Central memory CD8-positive, alpha-beta T cell (primary cell): ENCODE measurements around the gene MEF2C.

Experiments
- ATAC-seq: fragments of 150-1000 bp; cut with Tn5 transposase; replicated peaks from 2 replicates; pipeline ENCODE4 v1.10.0; 2022; ENCODE audit warnings: mild to moderate bottlenecking, moderate FRiP score, moderate number of reproducible peaks; ENCODE audit not compliant: poor library complexity, severe bottlenecking; ENCODE audit errors: extremely low read depth
- DNase-seq, 2 donors: peaks; one replicate each; pipeline ENCODE4 v3.0.0; 2021; ENCODE audit warnings: low spot score in 2 of 2
- H3K27ac Mint-ChIP-seq: one replicate; pipeline ENCODE4 v1.8.0; 2022; ENCODE audit warnings: low read depth, mild to moderate bottlenecking, moderate library complexity, mixed read lengths
- H3K27me3 Mint-ChIP-seq: one replicate; pipeline ENCODE4 v1.8.0; 2022; ENCODE audit warnings: mixed read lengths
- H3K36me3 Mint-ChIP-seq: one replicate; pipeline ENCODE4 v1.8.0; 2022; ENCODE audit warnings: mild to moderate bottlenecking, moderate library complexity, mixed read lengths; ENCODE audit not compliant: insufficient read depth
- H3K4me1 Mint-ChIP-seq: one replicate; pipeline ENCODE4 v1.8.0; 2022; ENCODE audit warnings: mixed read lengths
- H3K4me3 Mint-ChIP-seq: one replicate; pipeline ENCODE4 v1.8.0; 2022; ENCODE audit warnings: mild to moderate bottlenecking, moderate library complexity, mixed read lengths
- H3K9me3 Mint-ChIP-seq: one replicate; pipeline ENCODE4 v1.8.0; 2022; ENCODE audit warnings: mixed read lengths

The MEF2C gene

DNA sequence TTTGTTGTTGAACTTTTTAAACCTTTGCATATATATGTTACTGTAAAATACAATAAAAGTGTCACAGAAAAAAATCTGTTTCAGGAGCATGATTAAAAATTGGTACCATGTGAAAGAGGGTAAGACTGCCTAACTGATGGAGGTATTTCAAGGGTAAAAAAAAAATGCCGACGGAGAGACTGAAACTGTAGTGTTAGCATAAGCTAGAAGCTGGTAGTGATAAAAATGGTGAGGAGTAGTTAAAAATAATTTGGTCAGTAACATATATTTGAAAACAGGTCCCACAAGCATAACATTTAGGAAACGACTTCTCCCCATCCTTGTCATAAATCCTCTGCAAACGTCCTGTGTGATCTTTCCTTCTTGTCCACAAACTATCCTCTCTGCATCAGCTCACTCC is 64.7 kb downstream of the MEF2C start:
- no peak for ATAC-seq
- Mint-ChIP-seq H3K9me3 (no peaks in the 10 kb centered on the region), H3K36me3 (no peaks in the 10 kb centered on the region), H3K4me3 (no peak overlapping the region), H3K4me1 (no peaks in the 10 kb centered on the region), H3K27me3 (no peaks in the 10 kb centered on the region), H3K27ac (no peak overlapping the region)
- DNase-seq = no peak

DNA sequence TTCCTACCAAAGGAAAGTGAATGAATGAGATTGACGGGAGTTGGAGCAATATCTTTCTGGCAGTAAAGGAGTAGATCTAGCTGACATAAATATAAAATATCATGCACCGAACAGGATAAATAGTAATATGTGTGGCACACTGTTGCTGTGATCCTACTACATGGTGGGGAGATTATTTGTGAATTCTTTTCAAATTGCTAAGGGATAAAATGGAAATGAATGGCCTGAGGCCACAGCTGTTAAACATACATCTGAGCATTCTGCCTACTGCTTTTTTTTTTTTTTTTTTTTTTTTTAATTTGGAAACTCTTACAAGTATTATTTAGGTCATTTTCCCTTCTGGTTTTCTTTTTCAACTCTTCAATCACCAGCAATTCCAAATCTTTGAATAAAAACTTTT is 66.8 kb downstream of the MEF2C start:
- H3K9me3 Mint-ChIP-seq = no peaks in the 10 kb centered on the region
- no peaks in the 10 kb centered on the region for H3K27me3 Mint-ChIP-seq
- no peaks in the 10 kb centered on the region for H3K36me3 Mint-ChIP-seq
- no peak for DNase-seq
- H3K4me3 Mint-ChIP-seq = no peak overlapping the region
- ATAC-seq = no peak
- H3K4me1 Mint-ChIP-seq = no peaks in the 10 kb centered on the region
- no peak overlapping the region for H3K27ac Mint-ChIP-seq

DNA sequence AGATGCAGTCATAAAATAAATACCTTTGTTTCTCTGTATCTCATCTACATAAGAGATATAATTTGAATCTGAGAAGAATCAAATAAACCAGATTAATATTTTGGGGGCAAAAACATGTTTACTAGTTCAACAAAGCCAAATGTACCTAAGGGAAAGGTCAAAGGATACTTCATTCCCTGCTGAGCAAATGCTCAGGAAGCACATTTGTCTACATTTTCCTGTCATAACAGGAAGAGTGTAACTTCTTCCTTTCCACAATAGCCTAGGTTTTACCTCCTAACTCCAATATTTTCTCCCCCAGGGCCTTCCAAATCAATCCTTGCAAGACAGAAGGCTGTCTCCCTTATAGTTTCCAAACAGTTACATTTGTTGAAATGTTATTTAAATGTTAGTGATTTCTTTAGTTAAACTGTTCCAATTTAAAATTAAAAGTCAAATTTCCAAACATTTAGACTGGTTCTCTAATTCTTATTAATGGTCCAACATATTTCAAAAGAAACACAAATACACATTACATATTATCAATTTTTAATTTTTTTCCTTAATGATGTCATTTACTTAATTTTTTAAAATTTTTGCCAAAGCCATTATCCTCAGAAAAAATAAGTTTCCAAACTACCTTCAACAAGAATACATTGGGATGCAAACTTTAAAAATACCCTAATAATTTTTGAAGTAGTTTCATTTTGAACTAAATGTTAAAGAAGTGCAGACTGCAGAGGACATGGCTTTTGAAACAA is 67.8 kb downstream of the MEF2C start:
- no peaks in the 10 kb centered on the region for H3K4me1 Mint-ChIP-seq
- no peak for DNase-seq
- H3K27ac Mint-ChIP-seq = no peak overlapping the region
- H3K4me3 Mint-ChIP-seq = no peak overlapping the region
- ATAC-seq = no peak
- no peaks in the 10 kb centered on the region for H3K9me3 Mint-ChIP-seq
- no peaks in the 10 kb centered on the region for H3K27me3 Mint-ChIP-seq
- no peaks in the 10 kb centered on the region for H3K36me3 Mint-ChIP-seq

DNA sequence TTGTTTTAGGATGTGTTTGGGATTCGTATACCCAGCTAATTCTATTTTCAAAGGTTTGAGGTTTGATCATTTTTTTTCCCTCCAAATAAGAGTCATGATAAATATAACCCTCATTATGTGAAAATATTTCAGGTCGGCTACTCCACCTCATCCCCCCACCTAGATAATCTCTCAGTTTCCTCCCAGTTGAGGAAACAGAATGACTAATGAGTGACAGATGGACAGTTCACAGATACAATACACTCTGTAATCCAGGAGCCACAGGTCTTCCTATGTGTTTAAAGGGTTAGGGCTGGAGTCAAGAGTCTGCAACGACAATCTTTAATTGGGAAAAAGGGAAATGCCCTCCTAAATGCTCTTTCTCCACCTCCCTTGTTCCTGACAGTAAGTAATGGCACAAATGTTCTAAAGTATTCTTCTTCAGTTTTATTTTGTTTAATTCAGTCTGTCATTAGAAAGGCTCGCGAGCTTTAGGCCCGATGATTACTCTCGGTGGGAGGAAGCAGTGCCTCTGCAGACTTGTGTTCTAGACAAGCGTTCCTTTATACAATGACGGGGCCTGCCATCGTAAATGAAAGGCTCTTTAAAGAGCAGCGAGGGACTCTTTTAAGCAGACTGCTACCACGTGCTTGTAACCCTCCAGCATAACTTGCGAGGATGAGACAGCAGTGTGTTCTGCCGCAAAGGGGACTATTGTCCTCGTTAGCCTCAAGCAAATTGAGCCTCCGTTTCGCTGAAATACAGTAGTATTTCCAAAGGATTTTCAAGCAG is 69.0 kb downstream of the MEF2C start:
- ATAC-seq = no peak
- Mint-ChIP-seq H3K27ac (no peak overlapping the region), H3K4me3 (no peak overlapping the region), H3K9me3 (no peaks in the 10 kb centered on the region), H3K36me3 (no peaks in the 10 kb centered on the region), H3K4me1 (no peaks in the 10 kb centered on the region), H3K27me3 (no peaks in the 10 kb centered on the region)
- DNase-seq = no peak

DNA sequence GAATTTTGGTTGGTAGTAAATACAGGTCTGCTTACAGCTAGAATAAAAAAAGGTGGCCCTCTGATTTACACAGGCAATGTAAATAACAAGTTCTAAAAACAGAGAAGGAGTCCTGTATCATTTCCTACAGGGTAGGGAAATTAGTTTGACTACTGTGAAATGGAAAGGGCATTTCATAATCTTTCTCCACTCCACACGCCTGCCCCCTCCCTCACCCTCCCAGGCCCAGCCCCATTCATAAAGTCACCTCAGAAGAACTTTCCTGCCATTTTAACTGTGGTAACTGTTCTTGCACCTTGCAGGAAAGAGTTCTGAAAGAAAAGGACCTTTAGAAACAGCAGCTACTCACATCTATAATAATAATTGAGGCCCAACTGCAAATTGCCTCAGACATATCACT is 69.7 kb downstream of the MEF2C start:
- ATAC-seq = no peak
- no peaks in the 10 kb centered on the region for H3K4me1 Mint-ChIP-seq
- no peak for DNase-seq
- no peak overlapping the region for H3K27ac Mint-ChIP-seq
- no peak overlapping the region for H3K4me3 Mint-ChIP-seq
- H3K27me3 Mint-ChIP-seq = no peaks in the 10 kb centered on the region
- H3K36me3 Mint-ChIP-seq = no peaks in the 10 kb centered on the region
- H3K9me3 Mint-ChIP-seq = no peaks in the 10 kb centered on the region

DNA sequence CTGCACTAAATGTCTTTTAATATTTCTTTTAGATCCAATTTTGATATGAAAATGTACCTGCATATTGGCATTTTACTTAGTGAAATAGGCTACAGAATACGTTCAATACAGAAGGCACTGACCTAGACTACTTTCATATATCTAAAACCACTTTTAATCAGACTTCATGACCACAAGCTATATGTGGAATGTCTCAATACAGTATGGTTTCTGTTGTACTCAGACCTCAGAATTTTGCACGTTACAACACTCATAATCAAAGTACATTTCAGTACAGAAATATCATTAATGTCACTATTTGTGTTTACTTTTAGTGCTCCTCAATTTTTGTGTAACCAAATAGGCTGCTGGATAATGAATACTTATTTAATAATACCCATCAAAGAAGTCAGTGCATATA is 74.8 kb downstream of the MEF2C start:
- ATAC-seq (no peak), DNase-seq (no peak)
- Mint-ChIP-seq H3K4me1 (no peaks in the 10 kb centered on the region), H3K27me3 (no peaks in the 10 kb centered on the region), H3K27ac (no peak overlapping the region), H3K4me3 (no peak overlapping the region), H3K9me3 (no peaks in the 10 kb centered on the region), H3K36me3 (peaks cover 3% of the 10 kb centered on the region)

DNA sequence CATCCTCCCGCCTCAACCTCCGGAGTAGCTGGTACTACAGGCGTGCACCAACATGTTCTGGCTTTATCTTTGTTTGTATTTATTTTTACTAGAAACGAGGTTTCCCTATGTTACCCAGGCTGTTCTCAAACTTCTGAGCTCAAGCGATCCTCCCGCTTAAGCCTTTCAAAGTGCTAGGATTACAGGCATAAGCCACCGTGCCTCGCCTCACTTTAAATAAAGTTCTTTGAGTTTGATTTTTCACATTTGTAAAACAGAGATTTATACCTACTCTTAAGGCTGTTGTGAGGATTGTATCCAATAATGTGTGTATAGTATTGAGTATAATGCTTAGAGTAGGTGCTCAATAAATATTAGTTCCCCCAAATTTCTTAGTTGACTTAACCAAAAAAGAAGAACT is 75.7 kb downstream of the MEF2C start:
- DNase-seq (no peak), ATAC-seq (no peak)
- Mint-ChIP-seq H3K9me3 (no peaks in the 10 kb centered on the region), H3K4me1 (no peaks in the 10 kb centered on the region), H3K36me3 (peaks cover 3% of the 10 kb centered on the region), H3K27me3 (no peaks in the 10 kb centered on the region), H3K4me3 (no peak overlapping the region), H3K27ac (no peak overlapping the region)

DNA sequence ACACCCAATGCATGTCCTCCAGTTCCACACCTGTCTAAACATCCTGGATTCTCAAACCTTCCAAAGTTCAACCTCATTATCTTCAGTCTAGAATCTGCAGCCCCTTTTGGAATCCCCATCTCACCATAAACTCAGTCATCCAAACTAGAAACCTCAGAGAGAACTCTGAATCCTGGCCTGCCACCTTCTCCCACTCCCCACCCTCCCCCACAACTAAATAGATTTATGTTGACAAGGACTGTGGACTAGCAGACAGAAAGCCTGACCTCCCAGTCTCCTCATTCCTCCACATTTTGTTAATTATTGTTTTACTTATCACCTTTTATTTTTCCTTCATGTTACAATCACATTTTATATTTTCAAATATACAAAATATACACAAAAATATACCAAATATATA is 76.6 kb downstream of the MEF2C start:
- no peak for DNase-seq
- H3K4me3 Mint-ChIP-seq = no peak overlapping the region
- H3K27me3 Mint-ChIP-seq = no peaks in the 10 kb centered on the region

DNA sequence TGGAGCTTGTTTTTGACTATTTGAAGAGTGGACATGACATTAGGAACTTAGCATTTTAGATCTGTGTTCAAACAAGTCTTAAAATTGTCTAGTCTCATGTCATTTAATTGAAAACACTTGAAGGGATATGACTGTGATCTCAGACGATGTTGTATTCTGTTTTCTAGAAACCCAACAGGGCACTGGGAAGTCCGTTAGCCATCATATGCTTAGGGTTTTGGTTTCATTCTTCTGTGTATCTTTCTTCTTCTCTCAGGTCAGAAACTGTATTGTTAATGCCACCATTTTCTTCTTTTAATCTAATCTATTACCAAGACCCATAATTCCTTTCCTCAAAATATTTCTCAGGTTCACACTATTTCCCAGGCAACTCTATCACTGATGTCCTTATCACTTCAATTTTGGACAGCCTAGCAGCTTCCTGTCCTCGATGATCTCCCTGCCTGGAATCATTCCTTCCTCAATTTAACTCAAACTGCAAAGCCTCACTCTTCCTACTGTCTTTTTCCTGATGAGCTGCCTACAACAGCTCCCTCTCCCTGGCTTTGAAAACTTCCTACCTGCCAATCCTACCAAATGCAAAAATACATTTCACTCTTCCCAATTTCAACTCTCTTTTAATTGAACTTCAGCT is 77.7 kb downstream of the MEF2C start:
- H3K27ac Mint-ChIP-seq = no peak overlapping the region
- DNase-seq (no peak), ATAC-seq (no peak)
- H3K4me1 Mint-ChIP-seq = no peaks in the 10 kb centered on the region
- no peaks in the 10 kb centered on the region for H3K9me3 Mint-ChIP-seq
- H3K36me3 Mint-ChIP-seq = peaks cover 5% of the 10 kb centered on the region
- H3K27me3 Mint-ChIP-seq = no peaks in the 10 kb centered on the region
- no peak overlapping the region for H3K4me3 Mint-ChIP-seq

More for the DNA sequence above, 76.6 kb downstream of the MEF2C start:
- Mint-ChIP-seq H3K27ac (no peak overlapping the region), H3K9me3 (no peaks in the 10 kb centered on the region), H3K4me1 (no peaks in the 10 kb centered on the region), H3K36me3 (peaks cover 5% of the 10 kb centered on the region)
- ATAC-seq = no peak

DNA sequence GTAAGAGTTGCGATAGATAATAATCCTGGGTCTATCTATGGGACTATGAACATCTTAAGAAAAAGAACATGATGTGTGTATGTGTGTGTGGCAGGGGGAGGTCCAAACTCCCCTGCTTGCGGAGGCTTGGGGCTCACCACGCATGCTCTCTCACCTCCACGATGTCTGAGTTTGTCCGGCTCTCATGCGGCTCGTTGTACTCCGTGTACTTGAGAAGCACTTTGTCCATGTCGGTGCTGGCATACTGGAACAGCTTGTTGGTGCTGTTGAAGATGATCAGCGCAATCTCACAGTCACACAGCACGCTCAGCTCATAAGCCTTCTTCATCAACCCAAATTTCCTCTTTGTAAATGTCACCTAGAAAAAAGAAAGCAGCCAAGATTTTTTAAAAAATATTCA is 78.5 kb downstream of the MEF2C start:
- H3K4me1 Mint-ChIP-seq = no peaks in the 10 kb centered on the region
- H3K4me3 Mint-ChIP-seq = no peak overlapping the region
- no peaks in the 10 kb centered on the region for H3K27me3 Mint-ChIP-seq
- peaks cover 4% of the 10 kb centered on the region for H3K9me3 Mint-ChIP-seq
- no peak for DNase-seq
- H3K36me3 Mint-ChIP-seq = peaks cover 5% of the 10 kb centered on the region
- ATAC-seq = no peak
- no peak overlapping the region for H3K27ac Mint-ChIP-seq

DNA sequence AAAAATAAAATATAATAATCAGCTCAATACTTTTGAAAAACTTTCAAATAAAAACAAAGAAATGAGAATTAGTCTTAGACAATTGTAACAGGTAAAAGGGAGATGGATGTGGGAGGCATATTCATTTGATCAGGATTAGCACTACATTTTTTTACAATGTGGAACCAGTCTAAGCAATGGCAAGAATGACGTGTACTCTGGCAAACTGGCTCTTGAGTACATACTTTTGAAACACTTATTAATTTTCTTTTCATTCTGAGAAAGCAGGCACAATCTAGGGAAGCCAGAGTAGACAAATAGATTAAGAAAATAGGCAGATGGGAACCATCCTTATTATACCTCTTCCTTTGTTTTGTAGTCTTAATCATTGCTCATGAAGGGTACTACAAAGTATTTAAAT is 79.7 kb downstream of the MEF2C start:
- Mint-ChIP-seq H3K27ac (no peak overlapping the region), H3K4me3 (no peak overlapping the region), H3K27me3 (no peaks in the 10 kb centered on the region), H3K36me3 (peaks cover 5% of the 10 kb centered on the region), H3K9me3 (peaks cover 6% of the 10 kb centered on the region), H3K4me1 (no peaks in the 10 kb centered on the region)
- no peak for DNase-seq
- no peak for ATAC-seq

DNA sequence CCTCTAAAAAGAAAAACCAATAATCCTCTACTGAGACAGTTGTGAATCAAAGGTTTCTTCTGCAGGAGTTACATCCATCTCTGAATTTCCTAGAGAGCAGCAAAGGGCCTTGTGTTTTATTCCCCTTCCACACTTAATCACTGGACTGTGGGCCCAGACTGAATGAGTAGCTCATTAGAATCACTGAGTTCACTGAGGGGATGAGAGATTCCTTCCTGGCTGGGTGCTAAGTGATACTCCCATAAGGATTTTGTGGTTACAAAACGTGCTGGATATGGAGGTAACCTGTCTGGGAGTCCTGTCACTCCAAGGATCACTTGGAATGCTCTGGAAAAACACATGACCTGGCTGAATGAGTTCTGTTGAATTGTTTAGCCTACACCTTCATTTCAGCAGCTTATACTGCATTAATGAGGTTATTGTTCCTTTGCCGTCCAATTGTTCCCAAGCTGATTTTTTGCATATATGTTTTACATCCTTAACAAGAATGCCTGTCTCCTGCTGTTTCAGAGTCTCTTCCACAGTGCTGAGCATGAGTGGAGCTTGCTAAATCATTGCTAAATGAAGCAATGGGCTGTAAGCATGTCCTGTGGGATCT is 82.9 kb downstream of the MEF2C start:
- DNase-seq (no peak), ATAC-seq (no peak)
- no peaks in the 10 kb centered on the region for H3K4me1 Mint-ChIP-seq
- H3K27me3 Mint-ChIP-seq = no peaks in the 10 kb centered on the region
- H3K9me3 Mint-ChIP-seq = peaks cover 20% of the 10 kb centered on the region
- H3K27ac Mint-ChIP-seq = no peak overlapping the region
- peaks cover 5% of the 10 kb centered on the region for H3K36me3 Mint-ChIP-seq
- no peak overlapping the region for H3K4me3 Mint-ChIP-seq
